Endothelial cell (in vitro differentiated cells): ENCODE data around the gene CHN2. TPM values are rescaled to one million over a fixed set of nuclear protein-coding genes. Genes with fewer than 3 reads are reported as not detected.

Experiments used
- DNase-seq: peaks from one replicate; pipeline ENCODE4 v3.0.0; 2021; ENCODE audit warnings: low spot score
- H3K27ac Mint-ChIP-seq: one replicate; pipeline ENCODE4 v1.8.0; 2021; ENCODE audit warnings: mixed read lengths, inconsistent platforms; ENCODE audit not compliant: unreplicated experiment
- H3K27me3 Mint-ChIP-seq: one replicate; pipeline ENCODE4 v1.8.0; 2021; ENCODE audit warnings: mild to moderate bottlenecking, moderate library complexity, mixed read lengths, inconsistent platforms; ENCODE audit not compliant: unreplicated experiment
- H3K36me3 Mint-ChIP-seq: one replicate; pipeline ENCODE4 v1.8.0; 2021; ENCODE audit warnings: mild to moderate bottlenecking, low read depth, mixed read lengths, inconsistent platforms; ENCODE audit not compliant: unreplicated experiment
- H3K4me1 Mint-ChIP-seq: one replicate; pipeline ENCODE4 v1.8.0; 2021; ENCODE audit warnings: mild to moderate bottlenecking, mixed read lengths, inconsistent platforms; ENCODE audit not compliant: unreplicated experiment
- H3K4me3 Mint-ChIP-seq: one replicate; pipeline ENCODE4 v1.8.0; 2021; ENCODE audit warnings: mild to moderate bottlenecking, mixed read lengths, inconsistent platforms; ENCODE audit not compliant: unreplicated experiment
- H3K9me3 Mint-ChIP-seq: one replicate; pipeline ENCODE4 v1.8.0; 2021; ENCODE audit warnings: mixed read lengths, inconsistent platforms; ENCODE audit not compliant: unreplicated experiment
- total RNA-seq: library from RNA; stranded (reverse); fragmentation: NEBNext Ultra II Directional; extraction: Animal tissue kit (Norgen Biotek cat#: 25700); gene quantifications from one replicate; pipeline ENCODE4 v1.2.1, GENCODE V29; 2021; ENCODE audit not compliant: unreplicated experiment
- TF ChIP-seq, protein P1 (sequence below): fragments of 200-600 bp; sonication (generic); IDR thresholded peaks from one replicate; pipeline ENCODE4 v1.5.0; 2021; ENCODE audit warnings: antibody characterized with exemption; ENCODE audit not compliant: unreplicated experiment

Gene CHN2
- total RNA-seq, 1 donor from 2014 or later, result 3.4 TPM

DNA sequence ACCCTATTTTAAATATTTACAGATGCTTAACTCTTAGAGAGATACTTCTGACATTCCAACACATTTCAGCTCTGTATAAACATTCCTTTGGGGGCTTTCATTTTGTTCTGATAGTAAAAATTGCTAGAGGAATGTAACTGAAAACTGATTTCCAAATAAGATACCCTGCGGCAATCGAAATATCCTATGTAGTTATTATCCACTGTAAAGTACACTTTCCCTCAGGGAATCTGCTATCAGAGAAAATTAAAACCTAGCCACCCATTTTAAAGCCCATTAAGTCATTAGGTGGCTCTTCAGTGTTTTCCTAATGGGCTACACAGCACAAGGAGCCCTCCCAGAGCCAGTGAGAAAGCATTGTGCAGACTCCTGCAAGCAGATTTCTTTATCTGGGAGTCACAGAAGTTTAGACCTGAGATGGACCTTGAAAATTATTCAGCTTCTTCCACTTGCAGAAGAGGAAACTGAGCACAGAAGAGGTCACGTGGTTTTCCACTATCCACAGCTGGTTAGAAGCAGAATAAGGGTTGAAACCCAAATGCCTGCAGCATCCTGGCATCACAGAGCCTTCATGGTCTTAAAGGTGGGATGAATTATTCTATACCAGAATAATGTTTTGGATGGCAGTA, 35.7 kb upstream of the CHN2 start:
- H3K27me3 Mint-ChIP-seq, result no peaks in the 10 kb centered on the region
- H3K36me3 Mint-ChIP-seq, result no peaks in the 10 kb centered on the region
- TF ChIP-seq, protein P1, sequence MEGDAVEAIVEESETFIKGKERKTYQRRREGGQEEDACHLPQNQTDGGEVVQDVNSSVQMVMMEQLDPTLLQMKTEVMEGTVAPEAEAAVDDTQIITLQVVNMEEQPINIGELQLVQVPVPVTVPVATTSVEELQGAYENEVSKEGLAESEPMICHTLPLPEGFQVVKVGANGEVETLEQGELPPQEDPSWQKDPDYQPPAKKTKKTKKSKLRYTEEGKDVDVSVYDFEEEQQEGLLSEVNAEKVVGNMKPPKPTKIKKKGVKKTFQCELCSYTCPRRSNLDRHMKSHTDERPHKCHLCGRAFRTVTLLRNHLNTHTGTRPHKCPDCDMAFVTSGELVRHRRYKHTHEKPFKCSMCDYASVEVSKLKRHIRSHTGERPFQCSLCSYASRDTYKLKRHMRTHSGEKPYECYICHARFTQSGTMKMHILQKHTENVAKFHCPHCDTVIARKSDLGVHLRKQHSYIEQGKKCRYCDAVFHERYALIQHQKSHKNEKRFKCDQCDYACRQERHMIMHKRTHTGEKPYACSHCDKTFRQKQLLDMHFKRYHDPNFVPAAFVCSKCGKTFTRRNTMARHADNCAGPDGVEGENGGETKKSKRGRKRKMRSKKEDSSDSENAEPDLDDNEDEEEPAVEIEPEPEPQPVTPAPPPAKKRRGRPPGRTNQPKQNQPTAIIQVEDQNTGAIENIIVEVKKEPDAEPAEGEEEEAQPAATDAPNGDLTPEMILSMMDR, result no peak
- H3K4me1 Mint-ChIP-seq, result peaks cover 8% of the 10 kb centered on the region
- no peak overlapping the region for H3K27ac Mint-ChIP-seq
- no peaks in the 10 kb centered on the region for H3K9me3 Mint-ChIP-seq
- H3K4me3 Mint-ChIP-seq, result no peak overlapping the region
- DNase-seq, result no peak

DNA sequence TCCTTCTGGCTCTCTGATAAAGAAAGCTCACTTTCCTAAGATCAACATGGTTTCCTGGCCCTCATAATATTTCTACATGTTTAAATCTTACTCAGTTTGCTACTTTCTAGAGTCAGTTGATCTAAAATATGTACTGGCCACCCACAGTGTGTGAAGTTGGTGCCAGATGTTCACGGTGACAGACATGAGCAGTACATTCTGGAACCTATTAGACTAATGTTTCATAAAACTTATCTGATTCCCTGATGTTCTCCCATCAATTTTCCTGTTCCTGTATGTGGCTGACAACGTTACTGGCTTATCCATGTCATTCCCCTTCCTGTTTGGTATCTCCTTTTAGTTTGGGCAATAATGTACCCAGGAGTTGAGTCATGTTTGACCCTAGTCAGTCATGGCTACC, 34.5 kb upstream of the CHN2 start:
- no peaks in the 10 kb centered on the region for H3K27me3 Mint-ChIP-seq
- H3K4me1 Mint-ChIP-seq, result peaks cover 8% of the 10 kb centered on the region
- H3K27ac Mint-ChIP-seq, result no peak overlapping the region
- TF ChIP-seq, protein P1, result no peak
- H3K36me3 Mint-ChIP-seq, result no peaks in the 10 kb centered on the region
- DNase-seq, result no peak
- no peak overlapping the region for H3K4me3 Mint-ChIP-seq
- H3K9me3 Mint-ChIP-seq, result no peaks in the 10 kb centered on the region

DNA sequence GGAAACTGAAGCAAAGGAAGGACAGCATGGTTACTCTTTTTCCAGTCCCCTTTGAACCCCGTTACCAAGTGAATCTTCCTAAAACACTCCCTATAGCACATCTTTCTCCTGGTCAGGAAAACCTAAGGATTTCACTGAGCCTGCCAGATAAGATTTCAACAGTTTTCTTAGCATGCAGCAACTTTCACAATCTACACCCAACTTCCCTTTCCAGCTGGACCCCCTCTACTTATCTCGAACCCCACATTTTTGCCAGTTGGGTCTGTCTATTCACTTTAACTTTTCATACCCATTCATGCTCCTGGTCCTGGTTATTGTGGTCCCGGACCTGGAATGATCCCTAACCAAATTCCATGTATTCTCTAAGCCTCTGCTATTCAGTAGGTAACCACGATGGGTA, 33.3 kb upstream of the CHN2 start:
- H3K9me3 Mint-ChIP-seq, result no peaks in the 10 kb centered on the region
- H3K27me3 Mint-ChIP-seq, result no peaks in the 10 kb centered on the region
- no peak for DNase-seq
- H3K36me3 Mint-ChIP-seq, result no peaks in the 10 kb centered on the region
- H3K4me1 Mint-ChIP-seq, result peaks cover 8% of the 10 kb centered on the region
- no peak overlapping the region for H3K27ac Mint-ChIP-seq
- TF ChIP-seq, protein P1, result no peak
- no peak overlapping the region for H3K4me3 Mint-ChIP-seq

DNA sequence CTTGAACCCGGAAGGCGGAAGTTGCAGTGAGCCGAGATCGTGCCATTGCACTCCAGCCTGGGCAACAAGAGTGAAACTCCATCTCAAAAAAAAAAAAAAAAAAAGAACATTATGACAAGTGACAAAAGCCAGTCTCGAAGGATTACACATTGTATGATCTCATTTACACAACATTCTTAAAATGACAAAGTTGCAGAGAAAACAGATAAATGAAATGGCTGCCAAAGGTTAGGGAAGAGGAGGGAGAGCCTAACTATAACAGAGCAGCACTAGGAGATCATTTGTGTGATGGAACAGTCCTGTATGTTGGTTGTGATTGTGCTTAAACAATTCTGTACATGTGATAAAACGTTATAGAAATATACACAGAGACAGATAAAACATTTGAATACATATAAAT, 32.0 kb upstream of the CHN2 start:
- Mint-ChIP-seq H3K4me1 (no peaks in the 10 kb centered on the region), H3K27ac (no peak overlapping the region), H3K36me3 (no peaks in the 10 kb centered on the region), H3K4me3 (no peak overlapping the region), H3K27me3 (no peaks in the 10 kb centered on the region), H3K9me3 (no peaks in the 10 kb centered on the region)
- TF ChIP-seq, protein P1, result no peak
- no peak for DNase-seq

DNA sequence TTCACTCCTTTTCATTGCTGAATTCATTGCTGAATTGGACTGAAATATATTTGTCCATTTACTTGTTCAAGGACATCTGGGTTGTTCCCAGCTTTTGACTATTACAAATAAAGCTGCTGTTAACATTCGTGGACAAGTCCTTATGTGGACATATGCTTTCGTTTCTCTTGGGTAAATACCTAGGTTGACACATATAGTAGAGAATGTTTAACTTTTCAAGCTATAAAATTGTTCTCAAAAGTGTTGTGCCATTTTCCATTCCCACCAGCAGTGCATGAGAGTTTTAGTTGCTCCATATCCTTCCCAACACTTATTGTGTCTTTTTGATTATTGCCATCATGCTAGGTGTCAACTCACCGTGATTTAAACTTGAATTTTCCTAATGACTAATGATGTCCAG, 30.7 kb upstream of the CHN2 start:
- no peak for DNase-seq
- no peak overlapping the region for H3K27ac Mint-ChIP-seq

More for the DNA sequence above, 30.7 kb upstream of the CHN2 start:
- H3K27me3 Mint-ChIP-seq, result no peaks in the 10 kb centered on the region
- no peaks in the 10 kb centered on the region for H3K9me3 Mint-ChIP-seq
- TF ChIP-seq, protein P1, result no peak
- no peak overlapping the region for H3K4me3 Mint-ChIP-seq
- no peaks in the 10 kb centered on the region for H3K36me3 Mint-ChIP-seq
- no peaks in the 10 kb centered on the region for H3K4me1 Mint-ChIP-seq
